ENCODE results near the gene ZNF275.

The ZNF275 gene

GRCh38 chrX:153401133-153401764 lies 67.3 kb downstream of the ZNF275 start, which contains the start of gene PNMA6E:
PNMA6E (minus strand) TSS chrX:153401350; CDS start chrX:153398849, 2,501 bp downstream.
- Histone ChIP-seq H3K4me3 (ENCODE audit: low read depth, low read length) (no peak within 1 kb of the TSS), H3K27me3 (no peaks in the 10 kb centered on the region; the same call in 1 of the 2 replicates), H3K36me3 (no peaks in the 10 kb centered on the region), H3K4me1 (no peaks in the 10 kb centered on the region), H3K9me3 (no peaks in the 10 kb centered on the region)
- no peak for TF ChIP-seq CTCF (IDR thresholded peaks at IDR 0.05; ENCODE audit: low read depth, low read length)
- DNase-seq = no peak

All from BE2C (cell line).